Sigmoid colon (tissue), 7 donors: Measurements from ENCODE around the gene SAMD4A. TPM values are rescaled to one million over a fixed set of nuclear protein-coding genes. Genes with fewer than 3 reads are reported as not detected.

Source experiments
- DNase-seq: peaks from one replicate; pipeline ENCODE4 v3.0.0-alpha.2; 2019
- H3K27ac ChIP-seq, 4 donors: fragments of 200-600 bp; sonication (generic); one replicate each; pipeline ENCODE4 v1.5.1; 2016 to 2019; ENCODE audit warnings: mild to moderate bottlenecking in 1 of 4
- H3K27me3 ChIP-seq, 3 donors: fragments of 200-600 bp; sonication (generic); one replicate each; pipeline ENCODE4 v1.5.1; 2019; ENCODE audit warnings: mild to moderate bottlenecking in 1 of 3
- H3K36me3 ChIP-seq, 4 donors: fragments of 200-600 bp; sonication (generic); one replicate each; pipeline ENCODE4 v1.5.1; 2016 to 2019
- H3K4me1 ChIP-seq, 4 donors: fragments of 200-600 bp; sonication (generic); one replicate each; pipeline ENCODE4 v1.5.1; 2017 to 2019
- H3K4me3 ChIP-seq, 4 donors: fragments of 200-600 bp; sonication (generic); one replicate each; pipeline ENCODE4 v1.5.1; 2017 to 2019; ENCODE audit warnings: mild to moderate bottlenecking in 2 of 4, moderate library complexity in 1 of 4
- H3K9me3 ChIP-seq, 4 donors: fragments of 200-600 bp in 3 of 4; sonication (generic) in 3 of 4; one replicate each; pipeline versions ENCODE4 v1.5.1 to v1.6.1; 2013 to 2019
- EP300 ChIP-seq, 4 donors: sonication (generic); formaldehyde crosslinking; IDR thresholded peaks; one replicate each; pipeline ENCODE4 v1.6.1; 2017; ENCODE audit warnings: antibody characterized with exemption in 4 of 4
- POLR2A ChIP-seq, 2 donors: fragments of 450-650 bp; IDR thresholded peaks; one replicate each; pipeline ENCODE4 v1.6.1; 2016; ENCODE audit warnings: antibody characterized with exemption in 2 of 2, mild to moderate bottlenecking in 2 of 2, moderate library complexity in 2 of 2
- POLR2AphosphoS5 ChIP-seq, 4 donors: sonication (generic); formaldehyde crosslinking; IDR thresholded peaks; one replicate each; pipeline ENCODE4 v1.6.1; 2017; ENCODE audit warnings: antibody characterized with exemption in 4 of 4
- WGBS, 2 donors: extraction: QIAGEN DNeasy Blood & Tissue Kit; methylation state at CpG; one replicate each; pipeline ENCODE4 v1.1.7; 2013; 5-methylcytosine and 5-hydroxymethylcytosine counted together
- intact Hi-C: fragments of 100-400 bp; cut with DNase I; formaldehyde crosslinking; loops from one replicate; pipeline ENCODE4 v1.15.1; 2023
- polyA plus RNA-seq, 3 donors: library from polyadenylated mRNA; stranded (reverse); fragments of 200-250 nt; gene quantifications; one replicate each; pipeline ENCODE4 v1.2.3, GENCODE V29; 2013
- total RNA-seq, 4 donors: library from RNA; depleted of rRNA; stranded (reverse); fragments of >200 nt; gene quantifications; one replicate each; pipeline ENCODE4 v1.1.0, GENCODE V29; 2016
- TF ChIP-seq, protein P1 (sequence below), 4 experiments: fragments of 450-650 bp in 3 of 4; fragments of 200-600 bp in 1 of 4; IDR thresholded peaks; one replicate each; pipeline ENCODE4 v1.5.1; 2016 to 2019; ENCODE audit warnings: antibody characterized with exemption in 4 of 4, mild to moderate bottlenecking in 3 of 4, moderate library complexity in 2 of 4
- donor health status: healthy with polysubstance abuse.
- donor health status: Bipolar disorder and iron deficiency.
- donor health status: healthy.

SAMD4A gene
- total and polyA plus RNA-seq, 7 donors, result 4.2 to 135 (median 79.8) TPM

- WGBS, 2 donors, result 81 to 87% methylated on average over 8 of the region's 8 CpGs
- TF ChIP-seq, protein P1, sequence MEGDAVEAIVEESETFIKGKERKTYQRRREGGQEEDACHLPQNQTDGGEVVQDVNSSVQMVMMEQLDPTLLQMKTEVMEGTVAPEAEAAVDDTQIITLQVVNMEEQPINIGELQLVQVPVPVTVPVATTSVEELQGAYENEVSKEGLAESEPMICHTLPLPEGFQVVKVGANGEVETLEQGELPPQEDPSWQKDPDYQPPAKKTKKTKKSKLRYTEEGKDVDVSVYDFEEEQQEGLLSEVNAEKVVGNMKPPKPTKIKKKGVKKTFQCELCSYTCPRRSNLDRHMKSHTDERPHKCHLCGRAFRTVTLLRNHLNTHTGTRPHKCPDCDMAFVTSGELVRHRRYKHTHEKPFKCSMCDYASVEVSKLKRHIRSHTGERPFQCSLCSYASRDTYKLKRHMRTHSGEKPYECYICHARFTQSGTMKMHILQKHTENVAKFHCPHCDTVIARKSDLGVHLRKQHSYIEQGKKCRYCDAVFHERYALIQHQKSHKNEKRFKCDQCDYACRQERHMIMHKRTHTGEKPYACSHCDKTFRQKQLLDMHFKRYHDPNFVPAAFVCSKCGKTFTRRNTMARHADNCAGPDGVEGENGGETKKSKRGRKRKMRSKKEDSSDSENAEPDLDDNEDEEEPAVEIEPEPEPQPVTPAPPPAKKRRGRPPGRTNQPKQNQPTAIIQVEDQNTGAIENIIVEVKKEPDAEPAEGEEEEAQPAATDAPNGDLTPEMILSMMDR (IDR thresholded peaks at IDR 0.05), result no peak
- TF ChIP-seq POLR2A (IDR thresholded peaks at IDR 0.05) (no peak), EP300 (IDR thresholded peaks at IDR 0.05) (no peak), POLR2AphosphoS5 (IDR thresholded peaks at IDR 0.05) (no peak)
- no peak for DNase-seq
- intact Hi-C loops, result no loop called here
- H3K27me3 ChIP-seq, result no peaks in the 10 kb centered on the region
- H3K4me3 ChIP-seq, result no peak overlapping the region
- H3K27ac ChIP-seq, result no peak overlapping the region
- no peaks in the 10 kb centered on the region for H3K36me3 ChIP-seq
- no peaks in the 10 kb centered on the region for H3K4me1 ChIP-seq
- no peaks in the 10 kb centered on the region for H3K9me3 ChIP-seq
Observed at GRCh38 chr14:54829486-54830224, 262.7 kb downstream of the SAMD4A start.

GRCh38 chr14:54830650-54831049, 263.7 kb downstream of the SAMD4A start:
- WGBS, 2 donors, result 95% methylated on average over 4 of the region's 4 CpGs

DNA sequence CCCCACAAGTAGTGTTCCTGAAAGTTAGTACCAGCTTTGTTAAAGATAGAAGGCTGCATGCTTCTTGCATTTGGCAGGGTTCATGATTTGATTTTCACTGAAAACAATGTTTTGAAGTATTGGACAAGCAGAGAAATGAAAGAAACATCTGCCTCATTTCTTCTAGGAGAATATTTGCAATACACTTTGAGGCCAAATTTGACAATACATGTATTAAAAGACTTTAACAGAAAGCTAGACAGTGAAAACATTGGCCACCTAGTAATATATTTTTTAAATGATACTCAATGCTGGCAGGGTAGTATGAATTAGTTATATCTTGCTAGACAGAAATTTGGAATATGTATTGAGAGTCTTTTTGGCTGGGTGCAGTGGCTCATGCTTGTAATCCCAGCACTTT, 267.2 kb downstream of the SAMD4A start:
- no peaks in the 10 kb centered on the region for H3K9me3 ChIP-seq
- no peak overlapping the region for H3K27ac ChIP-seq
- no peak overlapping the region for H3K4me3 ChIP-seq
- no peaks in the 10 kb centered on the region for H3K4me1 ChIP-seq
- TF ChIP-seq EP300 (IDR thresholded peaks at IDR 0.05) (no peak), POLR2A (IDR thresholded peaks at IDR 0.05) (no peak), POLR2AphosphoS5 (IDR thresholded peaks at IDR 0.05) (no peak)
- H3K36me3 ChIP-seq, result no peaks in the 10 kb centered on the region
- intact Hi-C loops, result no loop called here
- DNase-seq, result no peak
- H3K27me3 ChIP-seq, result no peaks in the 10 kb centered on the region

More at GRCh38 chr14:54830650-54831049, 263.7 kb downstream of the SAMD4A start:
- H3K27ac ChIP-seq, result no peak overlapping the region
- no peaks in the 10 kb centered on the region for H3K4me1 ChIP-seq
- intact Hi-C loops, result no loop called here
- no peak overlapping the region for H3K4me3 ChIP-seq
- TF ChIP-seq POLR2AphosphoS5 (IDR thresholded peaks at IDR 0.05) (no peak), POLR2A (IDR thresholded peaks at IDR 0.05) (no peak), EP300 (IDR thresholded peaks at IDR 0.05) (no peak)
- TF ChIP-seq, protein P1 (IDR thresholded peaks at IDR 0.05), result no peak
- H3K36me3 ChIP-seq, result no peaks in the 10 kb centered on the region
- no peaks in the 10 kb centered on the region for H3K9me3 ChIP-seq
- H3K27me3 ChIP-seq, result no peaks in the 10 kb centered on the region
- DNase-seq, result no peak

DNA sequence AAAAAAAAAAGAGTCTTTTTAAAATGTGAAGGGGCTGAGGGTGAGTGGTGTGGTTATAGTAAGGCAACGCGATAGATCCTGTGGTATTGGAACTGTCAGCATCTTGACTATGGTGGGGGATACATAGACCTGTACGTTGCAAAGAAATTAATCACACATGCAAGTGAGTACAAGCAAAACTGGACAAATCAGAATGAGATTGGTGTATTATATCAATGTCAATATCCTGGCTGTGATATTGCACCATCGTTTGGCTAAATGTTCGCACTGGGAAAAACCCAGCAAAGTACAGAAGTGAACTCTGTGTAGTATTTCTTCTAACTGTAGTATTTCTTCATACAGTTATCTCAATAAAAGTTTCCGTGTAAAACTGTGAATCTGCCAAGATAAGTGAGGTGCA, 267.8 kb downstream of the SAMD4A start:
- Histone ChIP-seq H3K9me3 (no peaks in the 10 kb centered on the region), H3K36me3 (no peaks in the 10 kb centered on the region), H3K4me3 (no peak overlapping the region), H3K27me3 (no peaks in the 10 kb centered on the region), H3K27ac (no peak overlapping the region), H3K4me1 (no peaks in the 10 kb centered on the region)
- DNase-seq, result no peak
- intact Hi-C loops, result no loop called here
- no peak for TF ChIP-seq POLR2A (IDR thresholded peaks at IDR 0.05)
- no peak for TF ChIP-seq EP300 (IDR thresholded peaks at IDR 0.05)
- 89 to 90% methylated on average over 6 of the region's 6 CpGs for WGBS, 2 donors

GRCh38 chr14:54836231-54836630, 269.3 kb downstream of the SAMD4A start:
- Histone ChIP-seq H3K27ac (no peak overlapping the region), H3K36me3 (no peaks in the 10 kb centered on the region)
- TF ChIP-seq POLR2AphosphoS5 (IDR thresholded peaks at IDR 0.05) (no peak), EP300 (IDR thresholded peaks at IDR 0.05) (no peak), POLR2A (IDR thresholded peaks at IDR 0.05) (no peak)
- TF ChIP-seq, protein P1 (IDR thresholded peaks at IDR 0.05), result no peak

More at GRCh38 chr14:54836231-54836630, 269.3 kb downstream of the SAMD4A start:
- DNase-seq, result no peak
- Histone ChIP-seq H3K4me1 (no peaks in the 10 kb centered on the region), H3K27me3 (no peaks in the 10 kb centered on the region), H3K4me3 (no peak overlapping the region), H3K9me3 (no peaks in the 10 kb centered on the region)
- intact Hi-C loops, result no loop called here
- WGBS, 2 donors, result 57 to 69% methylated on average over 2 of the region's 2 CpGs
